KBM-7 (cell line): ENCODE data around the gene SPATA18.

Experiments
- DNase-seq: peaks from one replicate; pipeline ENCODE4 v3.0.0-alpha.2; 2015
- in situ Hi-C: fragments of 300-500 bp; cut with MboI; formaldehyde crosslinking; loops from 2 replicates; pipeline ENCODE4 v1.14.3; 2020; ENCODE audit warnings: low sequenced_read_pairs, low pct_unique_long_range_greater_than_20kb, mixed read lengths

Gene SPATA18

GRCh38 chr4:52051213-52051614, at the start of gene SPATA18:
Gene SPATA18 (plus strand): TSS chr4:52051304. CDS start chr4:52051705, 401 bp downstream.
- in situ Hi-C loops = no loop called here

GRCh38 chr4:52001616-52002015, 49.5 kb upstream of the SPATA18 start:
- in situ Hi-C loops = no loop called here
- DNase-seq = no peak

More at GRCh38 chr4:52051213-52051614, at the start of gene SPATA18:
- DNase-seq = no peak

- in situ Hi-C loops = no loop called here
- DNase-seq = no peak
These were observed 46.7 kb upstream of the SPATA18 start for GRCh38 chr4:52004414-52004813.

GRCh38 chr4:52005604-52006273, 45.4 kb upstream of the SPATA18 start:
- DNase-seq = no peak
- in situ Hi-C loops = no loop called here

- in situ Hi-C loops = no loop called here
- no peak for DNase-seq
These were observed 44.2 kb upstream of the SPATA18 start for GRCh38 chr4:52006887-52007286.

GRCh38 chr4:52010986-52011385, 40.1 kb upstream of the SPATA18 start:
- in situ Hi-C loops = no loop called here
- DNase-seq = no peak

GRCh38 chr4:52012651-52013050, 38.5 kb upstream of the SPATA18 start:
- in situ Hi-C loops = no loop called here
- DNase-seq = no peak

GRCh38 chr4:52014903-52015302, 36.2 kb upstream of the SPATA18 start:
- peak; percentile 57 for DNase-seq

GRCh38 chr4:52015366-52015765, 35.7 kb upstream of the SPATA18 start:
- DNase-seq = peak; percentile 47
- in situ Hi-C loops = no loop called here

More at GRCh38 chr4:52014903-52015302, 36.2 kb upstream of the SPATA18 start:
- in situ Hi-C loops = no loop called here

- in situ Hi-C loops = no loop called here
These were observed 34.1 kb upstream of the SPATA18 start for GRCh38 chr4:52016981-52017380.

GRCh38 chr4:52017814-52018213, 33.3 kb upstream of the SPATA18 start:
- DNase-seq = no peak
- in situ Hi-C loops = no loop called here

More at GRCh38 chr4:52016981-52017380, 34.1 kb upstream of the SPATA18 start:
- DNase-seq = no peak

- no peak for DNase-seq
- in situ Hi-C loops = no loop called here
These were observed 31.0 kb upstream of the SPATA18 start, which contains the start of gene LRRC66 for GRCh38 chr4:52019936-52020657. Gene LRRC66 (minus strand): TSS chr4:52020363. CDS start chr4:52017613, 2,750 bp downstream.

- in situ Hi-C loops = no loop called here
- no peak for DNase-seq
These were observed 22.1 kb upstream of the SPATA18 start for GRCh38 chr4:52028970-52029369.

- in situ Hi-C loops = no loop called here
These were observed 19.1 kb upstream of the SPATA18 start for GRCh38 chr4:52032005-52032404.

GRCh38 chr4:52035190-52035589, 15.9 kb upstream of the SPATA18 start:
- in situ Hi-C loops = no loop called here

More at GRCh38 chr4:52032005-52032404, 19.1 kb upstream of the SPATA18 start:
- peak; percentile 17 for DNase-seq

GRCh38 chr4:52036886-52037530, 14.1 kb upstream of the SPATA18 start:
- in situ Hi-C loops = no loop called here
- no peak for DNase-seq

More at GRCh38 chr4:52035190-52035589, 15.9 kb upstream of the SPATA18 start:
- DNase-seq = no peak

- DNase-seq = peak; percentile 38
- in situ Hi-C loops = no loop called here
These were observed 13.4 kb upstream of the SPATA18 start for GRCh38 chr4:52037689-52038102.

GRCh38 chr4:52038103-52038912, 12.8 kb upstream of the SPATA18 start, which contains the start of gene SGCB:
Gene SGCB (minus strand): TSS chr4:52038299. CDS start chr4:52038259, 40 bp downstream.
- peak; percentile 43 for DNase-seq

GRCh38 chr4:52045028-52045427, 6.1 kb upstream of the SPATA18 start:
- DNase-seq = no peak

More at GRCh38 chr4:52038103-52038912, 12.8 kb upstream of the SPATA18 start, which contains the start of gene SGCB:
- in situ Hi-C loops = no loop called here

More at GRCh38 chr4:52045028-52045427, 6.1 kb upstream of the SPATA18 start:
- in situ Hi-C loops = no loop called here
